PFSK-1 (cell line): Measurements from ENCODE around the gene B3GLCT.

Experiments used
- FOXP2 ChIP-seq: optimal IDR thresholded peaks from 2 replicates; pipeline ENCODE3; 2011; ENCODE audit warnings: borderline replicate concordance, control low read depth, inconsistent platforms; ENCODE audit not compliant: insufficient read depth; ENCODE audit errors: extremely low read length, extremely low read depth
- POLR2AphosphoS5 ChIP-seq: IDR thresholded peaks from 2 replicates; pipeline ENCODE4 v1.6.1; 2012; ENCODE audit warnings: low read depth, mild to moderate bottlenecking, control low read depth, low read length, moderate library complexity
- REST ChIP-seq, 2 experiments: IDR thresholded peaks; 2 replicates each; pipeline versions ENCODE4 v1.6.1 to v1.8.0; 2011 to 2012; ENCODE audit warnings: low read depth in 2 of 2, low read length in 2 of 2, control low read depth in 1 of 2, inconsistent platforms in 1 of 2, mild to moderate bottlenecking in 1 of 2, moderate library complexity in 1 of 2; ENCODE audit not compliant: insufficient read depth in 1 of 2
- SIN3A ChIP-seq: IDR thresholded peaks from 2 replicates; pipeline ENCODE4 v1.6.1; 2012; ENCODE audit warnings: mild to moderate bottlenecking, low read length, moderate library complexity, borderline replicate concordance; ENCODE audit not compliant: insufficient read depth
- TAF1 ChIP-seq: IDR thresholded peaks from 2 replicates; pipeline ENCODE4 v1.6.1; 2012; ENCODE audit warnings: low read length, control low read depth, borderline replicate concordance; ENCODE audit not compliant: insufficient read depth

Gene B3GLCT

GRCh38 chr13:31278869-31279268, 79.1 kb downstream of the B3GLCT start:
- TF ChIP-seq POLR2AphosphoS5 (no peak), REST (IDR thresholded peaks at IDR 0.05; ENCODE audit: insufficient read depth in 1 of 2, low read depth in 2 of 2, low read length in 2 of 2) (no peak), TAF1 (no peak), SIN3A (no peak)

GRCh38 chr13:31282741-31283455, 83.1 kb downstream of the B3GLCT start:
- TF ChIP-seq FOXP2 (no peak), REST (IDR thresholded peaks at IDR 0.05; ENCODE audit: insufficient read depth in 1 of 2, low read depth in 2 of 2, low read length in 2 of 2) (no peak), SIN3A (no peak), POLR2AphosphoS5 (no peak), TAF1 (no peak)

- TF ChIP-seq POLR2AphosphoS5: no peak
- TF ChIP-seq REST (IDR thresholded peaks at IDR 0.05; ENCODE audit: insufficient read depth in 1 of 2, low read depth in 2 of 2, low read length in 2 of 2): no peak
- no peak for TF ChIP-seq TAF1
- no peak for TF ChIP-seq FOXP2
These were observed 87.2 kb downstream of the B3GLCT start for GRCh38 chr13:31286930-31287329.

GRCh38 chr13:31301119-31301518, 101.3 kb downstream of the B3GLCT start:
- TF ChIP-seq POLR2AphosphoS5 (no peak), REST (IDR thresholded peaks at IDR 0.05; ENCODE audit: insufficient read depth in 1 of 2, low read depth in 2 of 2, low read length in 2 of 2) (no peak), SIN3A (no peak), TAF1 (no peak), FOXP2 (no peak)

DNA sequence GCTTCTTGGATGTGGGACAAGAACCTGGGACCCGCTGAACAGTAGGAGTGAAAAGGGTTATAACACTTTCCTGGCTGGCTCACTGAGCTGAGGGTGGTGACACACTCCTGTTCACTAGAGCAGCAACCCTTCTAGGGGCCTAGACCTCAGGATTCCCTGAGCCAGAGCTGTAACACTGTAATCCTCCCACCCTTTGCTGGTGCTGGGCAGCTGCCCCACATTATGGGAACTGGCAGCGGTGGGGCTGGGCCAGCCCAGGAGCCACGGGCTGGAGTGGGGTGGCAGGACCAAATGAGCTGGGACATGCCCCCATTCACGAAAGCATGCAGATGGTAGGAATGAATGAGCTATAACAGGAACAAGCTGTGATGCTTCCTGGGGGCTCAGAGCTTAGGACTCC, 110.6 kb downstream of the B3GLCT start:
- TF ChIP-seq FOXP2 (no peak), REST (IDR thresholded peaks at IDR 0.05; ENCODE audit: insufficient read depth in 1 of 2, low read depth in 2 of 2, low read length in 2 of 2) (no peak), TAF1 (no peak), SIN3A (no peak), POLR2AphosphoS5 (no peak)
